SJSA1 (cell line): ENCODE measurements around the gene ACAD8. TPM values are rescaled to one million over a fixed set of nuclear protein-coding genes. Genes with fewer than 3 reads are reported as not detected.
"Not testable (repeated sequence)": the region's sequence is repeated elsewhere in the genome, so short reads cannot be mapped to it uniquely, and the experiment has no call there.

Experiments
- DNase-seq, 2 experiments: peaks; one replicate each; pipeline ENCODE4 v3.0.0-alpha.2; 2015 to 2020; ENCODE audit warnings: low spot score in 2 of 2, low read depth in 1 of 2
- H3K27ac ChIP-seq: fragments of 250-450 bp; sonication (Bioruptor Pico); 2 replicates; pipeline ENCODE4 v1.5.1; 2020; ENCODE audit warnings: mild to moderate bottlenecking, moderate library complexity
- H3K27me3 ChIP-seq: fragments of 250-450 bp; sonication (Bioruptor Pico); replicated peaks from 2 replicates; pipeline ENCODE4 v1.5.1; 2020; ENCODE audit warnings: mild to moderate bottlenecking, moderate library complexity
- H3K36me3 ChIP-seq: fragments of 250-450 bp; sonication (Bioruptor Pico); 2 replicates; pipeline ENCODE4 v1.5.1; 2020; ENCODE audit warnings: mild to moderate bottlenecking
- H3K4me1 ChIP-seq: fragments of 250-450 bp; sonication (Bioruptor Pico); replicated peaks from 2 replicates; pipeline ENCODE4 v1.6.1; 2021; ENCODE audit warnings: mild to moderate bottlenecking
- H3K4me3 ChIP-seq: fragments of 250-450 bp; sonication (Bioruptor Pico); 2 replicates; pipeline ENCODE4 v1.5.1; 2020; ENCODE audit warnings: mild to moderate bottlenecking
- H3K9me3 ChIP-seq: fragments of 250-450 bp; sonication (Bioruptor Pico); replicated peaks from 2 replicates; pipeline ENCODE4 v1.5.1; 2020; ENCODE audit warnings: mild to moderate bottlenecking
- total RNA-seq: library from RNA; depleted of rRNA; stranded (reverse); fragments of >200 nt; shearing (Covaris generic); gene quantifications from 2 replicates; pipeline ENCODE4 v1.2.3, GENCODE V29; 2014

Gene ACAD8
- total RNA-seq, 1 experiment from 2014 or later: 7.9 TPM

GRCh38 chr11:134281635-134282034, 28.3 kb downstream of the ACAD8 start:
- H3K36me3 ChIP-seq, DNase-seq, H3K9me3 ChIP-seq, H3K4me1 ChIP-seq, H3K27ac ChIP-seq, H3K4me3 ChIP-seq: not testable (repeated sequence)
- peaks cover 14% of the 10 kb centered on the region for H3K27me3 ChIP-seq

- H3K9me3 ChIP-seq: no peaks in the 10 kb centered on the region
- peaks cover 8% of the 10 kb centered on the region; the same call in 1 of the 2 replicates for H3K27me3 ChIP-seq
- no peaks in the 10 kb centered on the region for H3K36me3 ChIP-seq
- H3K4me1 ChIP-seq: no peaks in the 10 kb centered on the region
- DNase-seq: no peak
- H3K4me3 ChIP-seq: no peak overlapping the region
- no peak overlapping the region for H3K27ac ChIP-seq
These were observed 29.0 kb downstream of the ACAD8 start for GRCh38 chr11:134282121-134283045.

DNA sequence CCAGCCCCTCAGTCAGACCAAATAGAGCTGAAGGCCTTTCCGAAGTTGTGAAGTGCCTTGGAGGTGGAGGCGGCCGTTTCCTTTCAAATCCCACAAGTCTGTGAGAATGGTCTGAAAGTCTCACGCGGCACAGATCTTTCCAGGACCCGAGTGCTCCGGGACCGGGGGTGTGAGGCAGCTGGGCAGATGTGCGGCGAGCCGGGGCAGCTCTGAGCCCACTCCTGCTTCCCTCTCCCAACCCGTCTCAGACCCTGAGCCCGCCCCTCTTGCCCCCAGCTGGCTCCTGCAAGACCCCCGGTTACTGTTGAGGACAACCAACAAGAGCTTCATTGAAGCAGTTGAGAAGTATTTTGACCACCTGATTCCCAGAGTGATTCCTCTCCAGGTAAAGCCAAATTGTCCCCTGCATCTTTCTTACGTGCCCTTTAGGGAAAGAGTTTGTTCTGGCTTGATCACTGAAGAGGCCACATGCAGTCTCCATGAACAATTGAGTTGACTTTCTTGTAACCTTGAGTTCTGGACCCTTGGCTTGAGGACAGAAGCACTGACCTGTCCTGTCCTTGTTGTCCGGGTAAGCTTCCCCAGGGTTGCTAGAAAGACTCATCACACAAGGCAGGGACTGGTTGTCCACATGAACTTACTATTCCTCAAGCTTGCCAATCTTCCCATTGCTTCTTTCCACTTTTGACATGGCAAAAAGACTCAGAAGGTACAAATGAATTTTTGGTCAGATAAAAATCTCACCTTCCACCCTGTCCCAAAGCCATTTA, 30.3 kb downstream of the ACAD8 start:
- no peaks in the 10 kb centered on the region for H3K9me3 ChIP-seq
- H3K27me3 ChIP-seq: peaks cover 6% of the 10 kb centered on the region; the same call in 1 of the 2 replicates
- H3K36me3 ChIP-seq: no peaks in the 10 kb centered on the region
- H3K4me3 ChIP-seq: no peak overlapping the region
- DNase-seq: no peak
- no peak overlapping the region for H3K27ac ChIP-seq
- H3K4me1 ChIP-seq: no peaks in the 10 kb centered on the region

- not testable (repeated sequence) for H3K36me3 ChIP-seq, H3K4me3 ChIP-seq, DNase-seq, H3K27me3 ChIP-seq, H3K27ac ChIP-seq, H3K4me1 ChIP-seq, H3K9me3 ChIP-seq
These were observed 31.0 kb downstream of the ACAD8 start for GRCh38 chr11:134284349-134284748.

- H3K4me3 ChIP-seq: no peak overlapping the region
- no peak for DNase-seq
- H3K9me3 ChIP-seq: no peaks in the 10 kb centered on the region
- no peaks in the 10 kb centered on the region for H3K4me1 ChIP-seq
- no peaks in the 10 kb centered on the region for H3K36me3 ChIP-seq
- no peak overlapping the region for H3K27ac ChIP-seq
- H3K27me3 ChIP-seq: no peaks in the 10 kb centered on the region
These were observed 34.2 kb downstream of the ACAD8 start for GRCh38 chr11:134287561-134287960.

DNA sequence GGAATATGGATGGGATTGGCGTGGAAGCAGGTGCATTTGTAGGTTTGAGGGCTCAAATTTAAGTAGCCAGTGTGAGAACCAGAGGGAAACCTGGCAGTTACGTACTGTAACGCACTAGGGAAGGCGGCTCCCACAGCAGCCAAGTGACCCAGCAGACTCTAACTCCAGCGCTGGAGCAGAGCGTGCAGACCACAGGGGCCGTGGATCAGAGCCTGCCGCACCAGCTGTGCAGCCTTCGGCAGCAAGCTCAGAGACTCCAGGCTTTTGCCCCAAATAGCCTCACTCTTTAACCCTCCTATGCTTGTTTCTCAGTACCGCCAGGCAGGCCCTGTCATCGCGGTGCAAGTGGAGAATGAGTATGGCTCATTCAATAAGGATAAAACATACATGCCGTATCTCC, 35.1 kb downstream of the ACAD8 start:
- no peak for DNase-seq
- Histone ChIP-seq H3K27ac (no peak overlapping the region), H3K9me3 (no peaks in the 10 kb centered on the region), H3K27me3 (no peaks in the 10 kb centered on the region), H3K36me3 (no peaks in the 10 kb centered on the region), H3K4me1 (no peaks in the 10 kb centered on the region), H3K4me3 (no peak overlapping the region)

GRCh38 chr11:134289167-134289566, 35.8 kb downstream of the ACAD8 start:
- no peaks in the 10 kb centered on the region for H3K9me3 ChIP-seq
- no peak overlapping the region for H3K27ac ChIP-seq
- H3K4me1 ChIP-seq: no peaks in the 10 kb centered on the region
- H3K27me3 ChIP-seq: no peaks in the 10 kb centered on the region
- H3K4me3 ChIP-seq: no peak overlapping the region
- DNase-seq: no peak
- no peaks in the 10 kb centered on the region for H3K36me3 ChIP-seq

DNA sequence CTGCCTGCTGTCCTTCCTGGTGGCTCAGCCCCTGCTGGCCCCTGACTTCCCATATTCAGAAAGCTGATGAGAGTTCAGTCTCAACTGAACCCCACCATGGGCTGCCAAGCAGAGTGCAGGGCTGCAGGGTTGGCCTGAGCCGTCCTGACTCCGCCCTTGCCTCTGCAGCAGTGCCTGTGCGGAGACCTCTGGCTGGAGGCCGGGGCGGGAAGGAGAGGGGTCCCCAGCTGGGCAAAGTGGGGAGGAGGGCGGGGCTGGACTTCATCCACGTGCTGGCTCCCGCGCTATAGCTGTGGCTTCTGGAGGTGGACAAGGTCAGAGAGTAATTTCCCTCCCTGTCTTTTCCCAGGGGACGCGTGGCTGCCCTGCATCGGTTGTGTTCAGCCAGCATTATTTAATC, 36.4 kb downstream of the ACAD8 start:
- no peak overlapping the region for H3K4me3 ChIP-seq
- no peaks in the 10 kb centered on the region for H3K27me3 ChIP-seq
- H3K27ac ChIP-seq: no peak overlapping the region
- H3K4me1 ChIP-seq: no peaks in the 10 kb centered on the region
- no peaks in the 10 kb centered on the region for H3K36me3 ChIP-seq
- no peak for DNase-seq
- H3K9me3 ChIP-seq: no peaks in the 10 kb centered on the region

GRCh38 chr11:134290646-134291045, 37.3 kb downstream of the ACAD8 start:
- Histone ChIP-seq H3K36me3 (no peaks in the 10 kb centered on the region), H3K4me3 (no peak overlapping the region), H3K27me3 (no peaks in the 10 kb centered on the region), H3K4me1 (no peaks in the 10 kb centered on the region), H3K9me3 (no peaks in the 10 kb centered on the region), H3K27ac (no peak overlapping the region)
- DNase-seq: no peak

DNA sequence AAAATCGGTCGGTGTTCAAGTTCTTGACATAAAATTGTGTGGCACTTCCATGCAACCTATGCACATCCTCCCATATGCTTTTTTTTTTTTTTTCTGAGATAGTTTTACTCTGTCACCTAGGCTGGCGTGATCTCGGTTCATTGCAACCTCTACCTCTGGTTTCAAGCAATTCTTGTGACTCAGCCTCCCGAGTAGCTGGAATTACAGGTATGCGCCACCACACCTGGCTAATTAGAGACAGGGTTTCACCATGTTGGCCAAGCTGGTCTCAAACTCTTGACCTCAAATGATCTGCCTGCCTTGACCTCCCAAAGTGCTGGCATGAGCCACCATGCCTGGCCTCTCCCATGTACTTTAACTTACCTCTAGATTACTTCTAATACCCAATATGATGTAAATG, 37.8 kb downstream of the ACAD8 start:
- no peaks in the 10 kb centered on the region for H3K36me3 ChIP-seq
- no peak overlapping the region for H3K27ac ChIP-seq
- DNase-seq: no peak
- H3K4me3 ChIP-seq: no peak overlapping the region
- H3K27me3 ChIP-seq: no peaks in the 10 kb centered on the region
- H3K9me3 ChIP-seq: no peaks in the 10 kb centered on the region
- H3K4me1 ChIP-seq: no peaks in the 10 kb centered on the region

- H3K4me1 ChIP-seq: no peaks in the 10 kb centered on the region
- H3K4me3 ChIP-seq: no peak overlapping the region
- no peaks in the 10 kb centered on the region for H3K9me3 ChIP-seq
- DNase-seq: no peak
- no peaks in the 10 kb centered on the region for H3K27me3 ChIP-seq
- H3K36me3 ChIP-seq: no peaks in the 10 kb centered on the region
- H3K27ac ChIP-seq: no peak overlapping the region
These were observed 39.3 kb downstream of the ACAD8 start for GRCh38 chr11:134292661-134293060.

GRCh38 chr11:134293119-134294113, 40.0 kb downstream of the ACAD8 start:
- Histone ChIP-seq H3K36me3 (no peaks in the 10 kb centered on the region), H3K4me1 (no peaks in the 10 kb centered on the region), H3K27ac (no peak overlapping the region), H3K9me3 (no peaks in the 10 kb centered on the region), H3K27me3 (no peaks in the 10 kb centered on the region), H3K4me3 (no peak overlapping the region)
- DNase-seq: no peak

GRCh38 chr11:134294664-134295063, 41.3 kb downstream of the ACAD8 start:
- no peak overlapping the region for H3K27ac ChIP-seq
- H3K36me3 ChIP-seq: no peaks in the 10 kb centered on the region
- H3K4me3 ChIP-seq: no peak overlapping the region
- H3K4me1 ChIP-seq: no peaks in the 10 kb centered on the region
- no peak for DNase-seq
- no peaks in the 10 kb centered on the region for H3K27me3 ChIP-seq
- H3K9me3 ChIP-seq: no peaks in the 10 kb centered on the region
